ENCODE measurements around the gene FIGNL1.
"Not testable (repeated sequence)": the region's sequence is repeated elsewhere in the genome, so short reads cannot be mapped to it uniquely, and the experiment has no call there.

Gene FIGNL1

DNA sequence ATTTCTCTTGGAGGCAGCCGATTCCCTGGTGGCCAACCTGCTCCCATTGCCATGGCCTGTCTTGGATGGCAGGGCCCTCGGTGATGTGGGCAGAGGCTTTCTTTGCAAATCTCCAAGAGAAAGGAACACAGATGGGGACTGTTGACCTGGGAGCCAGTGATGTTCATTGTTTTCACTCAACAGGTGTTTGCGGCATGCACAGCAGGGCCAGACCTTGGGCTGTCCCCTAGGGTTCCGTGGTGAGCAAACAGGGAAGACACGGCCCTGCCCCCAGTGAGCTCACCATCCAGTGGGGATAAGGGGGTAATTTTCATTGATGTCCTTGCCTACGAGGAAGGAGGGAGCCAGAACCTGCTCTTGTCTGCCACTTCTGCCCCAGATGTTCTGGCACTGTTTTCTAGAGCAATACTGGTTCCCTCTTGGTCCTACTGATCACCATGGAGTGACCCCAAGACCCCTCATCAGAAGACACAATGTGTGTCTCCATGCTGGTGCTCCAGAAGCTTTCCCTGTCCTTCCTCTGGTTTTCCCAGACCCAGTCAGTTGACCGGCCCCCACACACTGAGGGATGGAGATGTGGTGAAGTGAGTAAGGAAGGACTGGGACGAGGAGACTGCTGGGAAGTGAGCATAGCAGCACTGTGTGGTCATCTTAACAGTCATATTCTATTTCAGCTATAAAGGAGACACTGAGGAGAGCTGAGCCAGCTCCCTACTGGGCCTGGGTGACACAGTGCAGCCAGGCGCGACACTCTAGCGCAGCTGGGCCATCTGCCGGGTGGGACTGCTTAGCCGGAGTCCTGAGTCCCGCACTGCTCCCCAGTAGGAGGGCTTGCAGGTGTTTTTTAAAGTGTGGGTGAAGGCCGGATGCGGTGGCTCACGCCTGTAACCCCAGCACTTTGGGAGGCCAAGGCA lies 20.4 kb upstream of the FIGNL1 start:
- DNase-seq, result no peak

- no peak for DNase-seq
Observed at GRCh38 chr7:50469181-50469580, 19.0 kb upstream of the FIGNL1 start.

DNA sequence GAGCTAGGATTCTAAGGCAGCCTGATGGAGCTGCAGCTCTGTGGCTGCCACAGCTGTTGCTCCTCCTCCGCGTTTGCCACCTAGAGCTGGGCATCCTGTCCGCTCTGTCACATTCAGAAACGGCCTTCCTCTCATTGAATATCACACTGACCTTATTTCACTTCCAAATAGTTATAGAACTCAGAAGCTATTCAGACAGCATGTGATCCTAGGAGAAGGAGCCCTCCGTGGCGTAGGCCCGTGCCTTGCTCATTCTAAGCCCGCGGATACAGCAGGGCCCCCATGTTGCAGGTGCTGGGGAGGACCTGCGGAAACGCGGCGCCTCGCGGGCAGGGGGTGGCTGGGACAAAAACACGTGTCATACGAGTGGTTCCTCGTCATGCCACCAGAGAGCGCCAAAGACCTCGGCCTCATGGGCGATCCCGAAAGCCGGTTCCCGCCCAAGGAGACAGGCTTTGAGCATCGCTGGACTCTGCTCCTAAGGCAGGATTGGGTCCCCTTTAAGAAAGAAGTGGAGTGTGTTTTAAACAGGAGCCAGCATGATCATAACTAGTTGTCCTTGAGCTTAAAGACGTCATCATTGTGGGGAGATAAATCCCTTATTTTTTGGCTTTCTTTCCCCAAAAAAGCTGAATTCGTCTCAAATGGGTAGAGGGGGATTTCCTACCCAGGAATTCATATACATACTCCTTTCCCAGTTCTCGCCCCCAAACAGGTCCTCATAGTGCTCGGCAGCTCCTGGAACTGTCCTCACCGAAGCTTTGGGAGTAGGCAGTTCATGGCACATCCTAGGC lies 17.9 kb upstream of the FIGNL1 start:
- DNase-seq, result no peak

DNA sequence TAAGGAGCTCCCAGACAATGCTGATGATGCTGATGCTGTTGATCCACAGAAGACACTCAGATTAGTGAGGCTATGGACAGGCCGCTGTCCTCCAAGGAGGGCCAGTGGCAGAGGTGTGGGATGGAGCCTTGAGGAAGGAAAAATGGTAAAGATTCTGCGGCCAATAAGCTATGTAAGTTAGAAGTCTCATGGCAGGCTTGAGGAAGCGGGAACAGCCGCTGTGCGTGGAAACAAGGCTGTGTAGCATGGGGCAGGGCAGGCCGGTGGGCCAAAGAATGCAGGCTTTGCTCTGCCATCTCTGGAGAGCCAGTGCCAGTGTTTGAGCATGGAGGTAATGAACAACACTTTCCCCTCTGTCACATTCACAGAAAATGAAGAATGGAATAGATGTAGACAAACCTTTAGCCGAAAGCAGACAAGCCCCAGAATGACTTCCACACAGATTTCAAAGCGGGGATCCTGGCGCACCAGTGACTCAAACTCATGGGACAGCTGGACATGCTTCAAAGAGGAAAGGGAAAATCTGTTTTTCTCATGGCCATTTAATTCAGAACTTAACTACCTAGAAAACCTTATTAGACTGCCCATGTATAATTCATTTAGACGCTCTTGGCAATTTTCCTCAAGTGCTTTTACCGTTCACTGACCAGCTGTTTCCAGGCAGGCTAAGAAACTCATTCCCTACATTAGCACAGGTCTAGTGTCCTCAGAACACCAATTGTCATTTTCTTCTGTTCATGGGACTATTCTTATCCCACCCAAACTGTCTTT lies 16.9 kb upstream of the FIGNL1 start:
- no peak for DNase-seq

GRCh38 chr7:50463035-50463434 lies 12.9 kb upstream of the FIGNL1 start:
- DNase-seq, result no peak

GRCh38 chr7:50462361-50462760 lies 12.2 kb upstream of the FIGNL1 start:
- DNase-seq, result no peak

DNA sequence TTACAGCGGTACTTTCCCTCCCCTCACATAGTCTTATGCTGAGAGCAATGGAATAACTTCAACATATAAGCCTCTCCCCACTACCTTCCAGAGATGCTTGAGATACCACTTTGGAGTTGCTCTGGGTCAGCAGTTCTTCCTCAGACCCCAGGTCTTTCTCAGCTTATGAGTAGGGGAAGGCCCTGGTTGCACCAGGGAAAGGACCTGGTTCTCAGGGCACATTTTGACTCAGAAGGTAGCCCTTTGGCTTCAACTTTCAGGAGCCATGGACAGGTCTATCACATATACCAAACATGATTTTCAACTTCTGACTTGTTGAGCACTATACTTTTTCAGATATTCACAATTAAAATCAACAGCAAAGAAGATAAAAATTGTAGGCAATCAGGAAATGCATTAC lies 11.5 kb upstream of the FIGNL1 start:
- DNase-seq, result no peak

DNA sequence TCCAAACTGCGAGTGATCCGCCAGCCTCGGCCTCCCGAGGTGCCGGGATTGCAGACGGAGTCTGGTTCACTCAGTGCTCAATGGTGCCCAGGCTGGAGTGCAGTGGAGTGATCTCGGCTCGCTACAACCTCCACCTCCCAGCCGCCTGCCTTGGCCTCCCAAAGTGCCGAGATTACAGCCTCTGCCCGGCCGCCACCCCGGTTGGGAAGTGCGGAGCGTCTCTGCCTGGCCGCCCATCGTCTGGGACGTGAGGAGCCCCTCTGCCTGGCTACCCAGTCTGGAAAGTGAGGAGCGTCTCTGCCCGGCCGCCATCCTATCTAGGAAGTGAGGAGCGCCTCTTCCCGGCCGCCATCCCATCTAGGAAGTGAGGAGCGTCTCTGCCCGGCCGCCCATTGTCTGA lies 9.0 kb upstream of the FIGNL1 start:
- DNase-seq, result not testable (repeated sequence)

GRCh38 chr7:50458651-50459050 lies 8.5 kb upstream of the FIGNL1 start:
- not testable (repeated sequence) for DNase-seq

- no peak for DNase-seq
Observed at GRCh38 chr7:50456371-50457123, 6.4 kb upstream of the FIGNL1 start.

DNA sequence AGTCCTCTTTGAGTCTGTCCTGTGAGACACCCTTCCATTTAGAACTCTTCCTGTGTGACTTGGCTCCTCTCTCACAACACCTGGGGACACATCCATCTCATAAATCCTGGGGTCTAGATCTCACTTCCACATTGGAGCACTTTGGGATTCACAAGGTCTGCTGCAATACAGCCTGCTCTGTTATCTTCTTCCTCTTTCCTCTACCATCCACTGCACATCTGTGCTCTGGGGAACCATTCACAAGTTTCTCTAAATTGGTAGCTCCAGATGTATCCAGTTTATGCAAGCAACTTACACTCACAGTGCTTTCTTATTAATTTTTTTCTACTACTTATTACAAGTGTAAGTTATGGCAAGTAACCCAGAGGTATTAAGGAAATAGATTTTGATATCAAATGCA lies 5.5 kb upstream of the FIGNL1 start:
- no peak for DNase-seq

DNA sequence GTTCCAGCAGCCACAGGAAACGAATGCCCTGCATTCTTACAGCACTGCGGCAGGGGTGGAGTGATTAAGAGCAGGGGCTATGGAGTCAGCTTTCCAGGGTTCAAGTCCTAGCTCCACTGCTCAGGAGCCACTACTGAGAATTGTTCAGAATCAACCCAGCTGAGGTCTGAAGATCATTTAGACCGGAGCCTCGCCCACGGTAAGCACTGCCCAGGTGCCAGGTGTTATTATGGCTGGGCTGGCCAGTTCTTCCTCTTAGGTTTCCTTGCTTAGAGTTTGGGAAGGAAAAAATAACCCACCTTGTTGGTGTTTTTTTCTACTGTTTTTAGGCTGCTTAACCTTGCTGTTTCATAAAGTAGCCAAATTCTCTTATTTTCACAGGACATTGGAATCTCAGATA lies 4.8 kb upstream of the FIGNL1 start:
- DNase-seq, result no peak

DNA sequence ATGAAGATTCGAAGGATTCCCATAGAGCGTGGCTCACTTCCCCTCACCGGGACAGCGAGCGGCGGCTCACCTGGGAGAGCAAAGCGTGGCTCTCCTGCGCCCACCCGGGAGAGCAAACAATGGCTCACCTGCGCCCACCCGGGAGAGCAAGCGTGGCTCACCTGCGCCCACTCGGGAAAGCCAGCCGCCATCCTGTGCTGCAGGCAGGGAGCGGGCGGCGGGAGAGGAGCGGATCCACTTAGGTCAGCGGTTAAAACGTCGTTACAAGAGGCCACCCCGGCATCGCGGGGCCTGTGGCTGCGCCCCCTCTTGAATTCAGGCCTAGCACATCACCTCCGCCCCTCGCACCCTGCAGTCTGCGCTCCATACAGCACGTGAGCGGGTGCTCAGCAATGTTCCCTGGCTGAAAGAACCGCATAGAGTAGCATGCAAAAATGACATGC lies 461 bp upstream of the FIGNL1 start:
- DNase-seq, result no peak

DNA sequence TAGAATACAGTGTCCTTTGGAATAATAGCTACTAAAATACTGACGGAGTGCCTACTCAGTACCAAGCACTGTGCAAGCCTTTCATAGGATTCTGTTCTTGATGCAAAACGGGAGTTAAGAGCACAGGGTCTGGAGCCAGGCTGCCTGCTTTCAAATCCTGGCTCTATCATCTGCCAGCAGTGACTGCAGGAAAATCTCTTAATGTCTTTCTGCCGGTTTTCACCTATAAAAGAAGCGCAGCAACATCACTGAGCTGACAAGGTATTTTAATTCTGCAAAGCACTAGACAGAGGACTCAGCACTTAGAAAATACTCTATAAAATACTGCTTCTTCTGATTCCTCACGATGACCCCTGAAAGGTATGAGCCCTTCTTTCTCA lies 659 bp downstream of the FIGNL1 start:
- no peak for DNase-seq

DNA sequence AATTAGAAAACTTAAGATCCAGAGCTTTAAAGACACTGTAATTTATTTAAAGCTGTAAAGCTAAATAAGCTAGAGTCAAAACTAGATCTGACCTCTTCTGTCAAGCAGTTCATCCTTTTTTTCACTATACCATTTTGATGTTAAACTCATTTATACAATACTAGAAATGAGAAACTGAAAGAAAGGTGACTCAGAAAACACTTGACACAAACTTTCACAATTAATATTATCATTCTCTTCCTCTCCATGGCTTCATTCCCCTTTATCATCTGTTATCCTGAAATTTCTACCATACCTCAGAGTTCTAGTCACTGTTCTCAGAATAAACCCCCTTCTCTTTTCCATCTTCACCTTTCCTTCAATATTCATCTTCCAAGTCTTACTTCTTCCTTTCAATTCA lies 1.3 kb downstream of the FIGNL1 start:
- DNase-seq, result no peak

DNA sequence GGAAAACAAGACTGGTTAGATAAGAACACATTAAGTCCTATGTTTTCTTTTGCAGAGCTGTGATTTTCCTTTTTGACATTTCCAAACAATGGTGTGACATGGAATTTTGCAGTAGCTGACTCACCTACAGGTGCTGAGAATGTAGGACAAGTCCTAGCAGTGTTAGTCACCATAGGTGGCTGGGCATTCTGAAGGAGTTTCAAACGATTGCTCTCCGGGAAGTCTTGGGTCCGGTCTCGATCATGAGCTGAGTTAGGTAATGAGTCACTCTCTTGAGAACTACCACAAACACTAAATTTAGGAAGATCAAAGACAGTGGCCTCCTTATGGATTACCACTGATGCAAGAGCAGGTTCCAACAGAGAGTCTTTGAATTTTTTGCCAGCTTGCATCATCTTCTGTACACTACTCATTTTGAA lies 3.6 kb downstream of the FIGNL1 start:
- DNase-seq, result peak; percentile 7

GRCh38 chr7:50436133-50436806 lies 13.9 kb downstream of the FIGNL1 start:
- no peak for DNase-seq

DNA sequence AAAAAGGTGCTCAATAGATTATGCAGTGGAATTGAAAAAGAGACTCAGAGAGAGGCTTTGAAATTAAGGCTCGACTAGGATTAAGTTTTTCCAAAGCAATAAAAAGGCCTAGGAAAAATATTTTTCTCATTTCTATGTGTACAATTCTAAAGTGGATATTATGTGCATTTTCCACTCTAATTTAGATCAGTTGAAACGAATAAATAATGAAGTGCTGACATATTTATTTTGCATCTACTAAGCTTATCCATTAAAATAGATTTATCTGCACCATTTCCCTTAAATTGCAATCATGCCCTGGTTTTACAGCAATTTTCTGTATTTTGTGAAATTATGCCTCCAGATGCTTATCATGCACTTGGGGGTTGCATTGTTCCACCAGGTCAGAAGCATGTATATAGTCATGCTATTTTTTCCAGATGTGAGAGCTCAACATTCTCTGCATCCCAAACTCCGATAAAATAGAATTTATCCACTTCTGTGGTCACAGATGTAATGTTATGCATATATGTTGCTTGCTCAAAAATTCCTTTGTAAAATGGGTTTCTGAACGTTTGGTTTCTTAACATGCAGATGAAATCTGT lies 18.3 kb downstream of the FIGNL1 start:
- DNase-seq, result no peak

- no peak for DNase-seq
Observed at GRCh38 chr7:50431316-50431715, 18.8 kb downstream of the FIGNL1 start.

DNA sequence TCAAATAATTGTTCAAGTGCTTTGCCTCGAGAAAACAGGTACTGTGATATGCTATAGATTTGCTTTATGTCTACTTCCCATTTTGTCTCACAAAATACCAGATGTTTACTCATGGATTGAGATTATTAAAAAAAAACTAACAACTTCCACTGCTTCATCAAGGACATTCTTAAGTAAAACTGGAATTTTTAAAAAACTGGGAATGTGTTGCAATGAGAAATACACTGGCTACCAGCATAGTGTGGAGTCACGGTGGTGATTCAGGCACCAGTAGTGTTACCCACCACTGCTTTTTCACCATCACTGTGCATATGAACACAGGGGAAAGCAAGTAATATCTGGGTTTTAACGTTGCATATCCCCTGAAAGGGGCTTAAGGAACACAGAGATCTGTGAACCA lies 21.2 kb downstream of the FIGNL1 start:
- no peak for DNase-seq

DNA sequence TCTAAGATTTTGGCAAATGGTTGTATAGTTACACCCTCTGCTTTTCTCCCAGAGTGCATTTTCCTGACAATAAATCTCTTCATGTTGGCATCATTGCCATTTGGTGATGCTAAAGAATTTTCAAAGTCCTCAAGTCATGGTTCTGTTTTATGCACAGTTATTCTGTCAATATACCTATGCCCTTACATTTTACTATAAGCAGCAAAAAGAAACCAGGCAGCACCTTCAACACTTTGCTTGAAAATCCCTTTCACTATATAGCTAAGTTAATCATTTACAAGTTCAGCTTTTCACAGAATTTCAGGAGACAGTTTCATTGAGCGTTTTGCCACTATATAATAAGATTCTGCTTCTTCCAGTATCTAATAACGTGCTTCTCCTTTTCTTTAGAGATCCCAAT lies 22.6 kb downstream of the FIGNL1 start:
- DNase-seq, result no peak
